Muscle layer of duodenum (tissue), 2 donors: ENCODE data around the gene PTPRN2.
"Not testable (repeated sequence)": the region's sequence is repeated elsewhere in the genome, so short reads cannot be mapped to it uniquely, and the experiment has no call there.

Source experiments
- H3K27ac ChIP-seq: one replicate; pipeline ENCODE4 v1.7.0; 2013; ENCODE audit warnings: mild to moderate bottlenecking, low read length
- H3K27me3 ChIP-seq: one replicate; pipeline ENCODE4 v1.7.0; 2013; ENCODE audit warnings: low read depth, mild to moderate bottlenecking, control low read depth, low read length
- H3K36me3 ChIP-seq, 2 donors: one replicate each; pipeline ENCODE4 v1.7.0; 2013; ENCODE audit warnings: low read length in 2 of 2, control low read depth in 1 of 2, mild to moderate bottlenecking in 1 of 2; ENCODE audit not compliant: insufficient read depth in 2 of 2, control insufficient read depth in 1 of 2
- H3K4me1 ChIP-seq, 2 donors: one replicate each; pipeline ENCODE4 v1.7.0; 2013; ENCODE audit warnings: low read length in 2 of 2, mild to moderate bottlenecking in 2 of 2, control low read depth in 1 of 2, moderate library complexity in 1 of 2; ENCODE audit not compliant: insufficient read depth in 2 of 2, control insufficient read depth in 1 of 2
- H3K4me3 ChIP-seq, 2 donors: one replicate each; pipeline ENCODE4 v1.7.0; 2013; ENCODE audit warnings: low read length in 2 of 2, low read depth in 1 of 2, mild to moderate bottlenecking in 1 of 2
- H3K9me3 ChIP-seq, 2 donors: one replicate each; pipeline ENCODE4 v1.7.0; 2013; ENCODE audit warnings: low read length in 2 of 2, control low read depth in 1 of 2, mild to moderate bottlenecking in 1 of 2; ENCODE audit not compliant: control insufficient read depth in 1 of 2
- donor health status: healthy.

Gene PTPRN2

DNA sequence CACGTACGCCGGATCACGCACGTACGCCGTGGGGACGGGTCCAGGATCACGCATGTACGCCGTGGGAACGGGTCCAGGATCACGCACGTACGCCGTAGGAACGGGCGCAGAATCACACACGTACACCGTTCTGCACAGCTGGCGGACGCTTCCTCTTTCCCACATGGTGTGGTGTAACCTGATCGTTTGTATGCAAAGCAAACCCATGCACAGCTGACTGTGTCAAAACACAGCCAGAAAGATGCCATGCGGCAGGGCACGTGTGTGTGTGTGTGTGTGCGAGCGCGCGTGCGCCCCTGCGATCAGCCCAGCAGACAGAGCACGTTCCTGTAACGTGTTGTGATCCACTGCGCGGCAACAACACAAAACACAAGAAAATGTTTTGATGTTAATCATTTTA, 677.2 kb downstream of the PTPRN2 start:
- H3K27ac ChIP-seq, result no peak overlapping the region
- no peak overlapping the region for H3K4me3 ChIP-seq
- no peaks in the 10 kb centered on the region for H3K4me1 ChIP-seq
- no peaks in the 10 kb centered on the region for H3K36me3 ChIP-seq
- H3K27me3 ChIP-seq, result no peaks in the 10 kb centered on the region
- H3K9me3 ChIP-seq, result peaks cover 0 to 8% of the 10 kb centered on the region in 2 donors

DNA sequence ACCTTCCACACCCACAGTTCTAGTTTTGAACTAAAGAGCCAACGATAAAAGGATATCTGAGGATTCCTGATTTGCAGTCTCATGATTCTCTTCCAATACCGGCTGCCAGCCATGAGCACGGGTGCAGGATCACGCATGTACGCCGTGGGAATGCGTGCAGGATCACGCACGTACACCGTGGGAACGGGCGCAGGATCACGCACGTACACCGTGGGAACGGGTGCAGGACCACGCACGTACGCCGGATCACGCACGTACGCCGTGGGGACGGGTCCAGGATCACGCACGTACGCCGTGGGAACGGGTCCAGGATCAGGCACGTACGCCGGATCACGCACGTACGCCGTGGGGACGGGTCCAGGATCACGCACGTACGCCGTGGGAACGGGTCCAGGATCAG, 677.6 kb downstream of the PTPRN2 start:
- not testable (repeated sequence) for H3K4me3 ChIP-seq, H3K4me1 ChIP-seq, H3K36me3 ChIP-seq, H3K9me3 ChIP-seq, H3K27ac ChIP-seq, H3K27me3 ChIP-seq

DNA sequence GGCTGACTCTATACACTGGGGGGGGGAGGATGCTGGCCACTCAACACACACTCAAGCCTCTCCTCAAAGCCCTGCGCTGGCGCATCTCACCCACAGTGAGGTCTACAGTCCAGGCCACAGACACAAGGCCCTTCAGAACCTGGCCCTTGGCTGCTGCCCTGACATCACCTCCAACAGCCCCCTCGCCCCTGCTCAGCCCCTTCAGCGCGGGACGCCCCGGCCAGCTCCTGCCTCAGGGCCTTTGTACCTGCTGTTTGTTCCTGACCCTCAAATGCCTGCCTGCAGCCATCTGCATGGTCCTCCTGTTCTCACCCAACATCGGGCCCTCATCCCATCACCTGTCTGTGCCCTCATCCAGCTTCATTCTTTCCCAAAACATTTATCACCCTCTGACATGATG, 678.3 kb downstream of the PTPRN2 start:
- no peaks in the 10 kb centered on the region for H3K36me3 ChIP-seq
- peaks cover 0 to 3% of the 10 kb centered on the region in 2 donors for H3K9me3 ChIP-seq
- H3K4me3 ChIP-seq, result no peak overlapping the region
- H3K4me1 ChIP-seq, result no peaks in the 10 kb centered on the region
- H3K27ac ChIP-seq, result no peak overlapping the region
- H3K27me3 ChIP-seq, result no peaks in the 10 kb centered on the region

DNA sequence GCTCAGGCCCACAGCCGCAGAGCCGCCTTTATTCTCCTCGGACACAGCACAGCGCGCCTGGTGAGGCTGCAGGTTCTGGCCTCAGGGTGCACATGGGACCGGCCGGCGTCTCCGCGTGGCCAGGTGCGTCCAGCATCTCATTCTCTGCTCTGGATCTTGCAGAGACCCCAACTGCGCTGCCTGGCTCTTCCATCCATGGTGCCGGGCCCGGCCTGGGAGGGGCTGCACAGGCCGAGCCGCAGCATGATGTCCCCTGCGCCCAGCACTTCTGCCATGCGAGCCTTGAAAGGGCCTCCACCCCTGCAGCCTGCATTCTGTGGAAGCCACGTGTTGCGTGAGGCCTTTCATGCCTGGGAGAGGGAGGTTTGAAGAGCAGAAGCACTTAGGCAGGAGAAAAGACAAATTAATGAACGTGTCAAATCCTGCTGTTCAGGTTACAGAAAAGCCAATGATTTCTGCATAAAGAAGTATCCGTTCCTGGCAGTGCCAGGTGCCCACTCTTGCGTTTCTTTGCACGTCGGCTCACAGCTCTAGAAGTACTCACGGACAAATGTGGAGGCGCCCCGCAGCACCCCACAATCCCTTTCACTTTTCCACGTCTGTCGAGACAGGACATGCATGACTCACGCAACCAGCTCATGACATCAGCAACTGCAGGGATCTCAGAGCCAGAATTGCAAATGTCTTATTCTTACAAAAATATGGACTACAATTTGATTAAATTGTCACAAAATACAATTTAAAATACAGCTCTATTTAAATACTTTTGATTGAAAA, 679.4 kb downstream of the PTPRN2 start:
- no peak overlapping the region for H3K4me3 ChIP-seq
- no peak overlapping the region for H3K27ac ChIP-seq
- no peaks in the 10 kb centered on the region for H3K36me3 ChIP-seq
- H3K9me3 ChIP-seq, result no peaks in the 10 kb centered on the region
- no peaks in the 10 kb centered on the region for H3K27me3 ChIP-seq
- no peaks in the 10 kb centered on the region for H3K4me1 ChIP-seq

DNA sequence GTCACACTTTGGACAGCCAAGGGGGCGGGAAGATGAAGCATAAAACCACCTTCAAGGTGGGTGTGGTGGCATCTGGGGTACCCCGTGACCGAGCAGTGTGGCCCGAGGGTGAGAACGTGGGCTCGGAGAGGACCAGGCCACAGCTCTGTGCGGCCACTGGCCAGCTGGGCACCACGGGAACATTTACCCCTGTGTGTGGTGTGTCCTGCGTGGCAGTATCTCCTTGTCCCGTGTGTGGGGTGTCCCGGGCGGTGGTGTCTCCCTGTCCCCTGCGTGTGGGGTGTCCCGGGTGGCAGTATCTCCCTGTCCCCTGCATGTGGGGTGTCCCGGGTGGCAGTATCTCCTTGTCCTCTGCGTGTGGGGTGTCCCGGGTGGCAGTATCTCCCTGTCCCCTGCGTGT, 680.5 kb downstream of the PTPRN2 start:
- no peak overlapping the region for H3K4me3 ChIP-seq
- no peaks in the 10 kb centered on the region for H3K36me3 ChIP-seq
- H3K27ac ChIP-seq, result no peak overlapping the region
- no peaks in the 10 kb centered on the region for H3K4me1 ChIP-seq
- no peaks in the 10 kb centered on the region for H3K9me3 ChIP-seq
- no peaks in the 10 kb centered on the region for H3K27me3 ChIP-seq

DNA sequence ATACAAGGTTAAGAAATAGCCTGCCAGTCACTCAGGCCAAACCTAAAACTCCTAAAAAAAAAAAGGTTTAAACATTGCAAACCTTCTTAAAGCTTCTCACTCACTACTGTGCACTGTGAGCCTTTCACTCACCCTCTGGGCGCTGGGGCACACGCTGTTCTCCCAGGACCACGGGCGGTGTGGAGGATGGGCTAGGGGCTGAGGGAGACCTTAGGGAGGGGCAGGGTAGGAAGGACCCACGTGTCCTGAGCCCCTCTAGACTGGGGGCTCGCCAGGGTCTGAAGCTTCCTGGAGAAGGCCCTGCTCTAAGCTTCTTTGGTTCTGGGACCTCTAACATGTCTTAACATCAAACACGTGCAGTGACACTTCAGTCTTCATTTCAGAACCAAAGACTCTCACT, 681.0 kb downstream of the PTPRN2 start:
- no peaks in the 10 kb centered on the region for H3K36me3 ChIP-seq

DNA sequence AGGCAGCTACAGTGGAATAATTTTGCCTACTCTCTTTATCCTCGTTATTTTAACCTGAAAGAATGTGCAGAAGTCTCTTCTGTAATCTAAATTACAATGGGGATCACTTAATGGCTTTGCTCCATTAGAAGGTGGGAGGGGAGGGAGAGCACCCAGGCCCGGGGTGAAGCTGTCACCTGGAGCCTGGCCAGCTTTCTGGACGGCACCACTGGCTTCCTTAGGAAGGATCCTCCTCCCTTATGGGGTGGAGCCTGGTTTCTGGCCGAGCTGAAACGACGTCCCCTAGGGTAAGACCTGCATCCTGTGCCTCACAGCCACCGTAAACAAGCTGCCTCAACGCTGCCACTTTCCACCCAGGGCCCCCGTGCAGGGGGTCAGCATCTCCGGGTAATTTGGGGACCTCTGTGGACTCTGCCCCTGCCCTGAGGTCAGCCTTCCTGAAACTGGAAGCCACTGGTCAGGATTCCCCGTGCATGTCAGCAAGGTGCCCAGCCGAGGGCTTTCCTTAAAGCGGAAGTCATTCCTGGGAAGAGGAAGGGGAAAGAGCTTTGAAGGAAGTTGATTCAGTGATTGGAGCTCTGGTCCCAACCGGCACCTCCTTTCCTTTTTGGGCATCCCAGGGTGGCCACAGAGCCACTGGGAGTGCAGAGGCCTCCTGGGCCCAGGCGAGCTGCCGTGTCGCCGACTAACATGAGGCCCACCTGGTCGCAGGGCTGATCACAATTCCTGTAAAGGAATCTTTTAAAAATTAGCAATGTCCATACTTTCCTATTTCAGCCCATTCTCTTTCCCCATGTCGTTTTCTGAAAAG, 681.8 kb downstream of the PTPRN2 start:
- Histone ChIP-seq H3K4me1 (no peaks in the 10 kb centered on the region), H3K27ac (no peak overlapping the region), H3K36me3 (no peaks in the 10 kb centered on the region), H3K9me3 (no peaks in the 10 kb centered on the region), H3K27me3 (no peaks in the 10 kb centered on the region), H3K4me3 (no peak overlapping the region)

More for the DNA sequence above, 681.0 kb downstream of the PTPRN2 start:
- H3K27ac ChIP-seq, result no peak overlapping the region
- H3K4me3 ChIP-seq, result no peak overlapping the region
- H3K4me1 ChIP-seq, result no peaks in the 10 kb centered on the region
- no peaks in the 10 kb centered on the region for H3K27me3 ChIP-seq
- H3K9me3 ChIP-seq, result no peaks in the 10 kb centered on the region

DNA sequence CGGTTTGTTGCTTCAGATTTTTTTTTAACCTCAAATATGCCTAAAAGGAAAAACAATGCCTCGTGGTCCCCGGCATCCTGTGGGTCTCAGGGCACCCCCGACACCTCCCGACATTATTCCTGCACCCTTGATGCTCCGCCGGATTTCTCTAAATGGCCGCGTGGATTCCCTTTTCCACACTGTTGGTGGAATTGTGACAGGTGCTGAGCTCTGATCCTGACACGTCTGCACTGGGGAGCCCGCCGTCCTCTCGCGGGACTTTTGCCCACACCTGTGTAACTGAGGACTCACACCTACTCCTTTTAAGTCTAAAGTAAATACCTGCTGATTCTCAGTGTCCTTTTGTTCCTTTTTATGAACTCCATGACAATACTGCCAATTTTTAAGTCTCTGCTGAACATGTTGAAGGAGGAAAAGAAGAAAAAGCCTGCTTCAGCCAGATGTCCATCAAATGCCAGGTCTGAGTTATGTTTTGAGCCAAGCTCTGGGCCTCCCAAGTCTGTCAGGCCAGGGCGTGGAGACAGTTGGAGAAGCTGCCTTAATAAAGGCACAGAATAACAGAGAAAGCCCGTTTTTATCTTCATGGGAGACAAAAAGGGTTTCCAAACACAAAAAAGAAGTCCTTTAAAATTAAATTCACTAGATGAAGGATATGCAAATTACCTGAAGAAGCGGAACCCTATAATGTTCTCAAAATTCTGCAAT, 682.6 kb downstream of the PTPRN2 start:
- H3K36me3 ChIP-seq, result no peaks in the 10 kb centered on the region
- H3K4me3 ChIP-seq, result no peak overlapping the region
- no peaks in the 10 kb centered on the region for H3K27me3 ChIP-seq
- H3K4me1 ChIP-seq, result no peaks in the 10 kb centered on the region
- H3K27ac ChIP-seq, result no peak overlapping the region
- no peaks in the 10 kb centered on the region for H3K9me3 ChIP-seq

DNA sequence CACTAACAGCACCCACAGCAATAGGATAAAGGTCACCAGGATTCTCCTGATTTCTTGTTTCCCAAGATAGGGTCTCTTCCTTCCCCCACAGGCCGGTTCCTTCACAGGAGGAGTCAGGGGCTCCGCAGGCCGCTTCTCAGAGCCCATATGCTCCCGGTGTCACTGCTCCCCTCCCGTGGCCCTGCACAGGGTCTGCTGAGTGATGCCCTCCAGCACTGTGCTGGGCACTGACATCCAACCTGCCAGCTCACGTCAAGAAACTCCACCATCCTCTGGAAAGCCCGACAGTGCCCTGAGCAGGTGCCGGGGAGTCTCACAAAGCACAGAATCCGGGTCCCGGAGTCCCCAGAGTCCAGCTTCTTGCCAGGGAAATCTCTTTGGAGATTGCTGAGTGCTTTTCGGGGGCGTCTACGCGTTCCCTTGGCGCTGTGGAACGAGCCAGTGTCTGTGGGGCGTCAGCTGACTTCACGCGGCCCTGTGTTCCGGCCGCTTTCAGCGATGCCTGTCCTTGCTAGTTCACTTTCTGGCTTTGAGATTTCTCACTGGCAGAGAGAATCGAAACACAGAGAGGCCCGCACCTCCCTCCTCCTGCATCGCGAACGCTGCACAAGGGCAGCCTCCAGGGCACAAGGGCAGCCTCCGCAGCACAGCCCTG, 683.3 kb downstream of the PTPRN2 start:
- no peaks in the 10 kb centered on the region for H3K9me3 ChIP-seq

DNA sequence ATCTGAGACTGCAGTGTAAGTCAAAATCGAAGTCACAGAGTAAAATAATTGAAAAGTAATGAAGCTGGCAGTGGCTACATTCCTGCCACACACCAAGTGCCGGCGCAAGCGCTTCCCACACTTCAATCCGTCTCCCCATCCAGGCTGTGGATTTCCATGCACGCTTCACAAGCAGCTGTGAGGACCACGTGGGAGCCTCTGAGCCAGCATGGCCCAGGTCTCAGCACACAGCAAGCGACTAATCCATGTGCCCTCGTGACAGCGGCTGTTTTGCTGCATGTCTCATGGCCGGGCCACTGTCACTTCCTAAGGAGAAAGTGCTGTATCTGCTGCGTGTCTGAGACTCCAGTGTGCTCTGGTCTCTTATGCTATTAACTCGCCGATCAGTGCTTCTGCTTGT, 683.9 kb downstream of the PTPRN2 start:
- Histone ChIP-seq H3K27me3 (no peaks in the 10 kb centered on the region), H3K4me3 (no peak overlapping the region), H3K4me1 (no peaks in the 10 kb centered on the region), H3K27ac (no peak overlapping the region), H3K9me3 (no peaks in the 10 kb centered on the region), H3K36me3 (no peaks in the 10 kb centered on the region)

More for the DNA sequence above, 683.3 kb downstream of the PTPRN2 start:
- H3K27me3 ChIP-seq, result no peaks in the 10 kb centered on the region
- H3K27ac ChIP-seq, result no peak overlapping the region
- no peak overlapping the region for H3K4me3 ChIP-seq
- H3K36me3 ChIP-seq, result no peaks in the 10 kb centered on the region
- H3K4me1 ChIP-seq, result no peaks in the 10 kb centered on the region

DNA sequence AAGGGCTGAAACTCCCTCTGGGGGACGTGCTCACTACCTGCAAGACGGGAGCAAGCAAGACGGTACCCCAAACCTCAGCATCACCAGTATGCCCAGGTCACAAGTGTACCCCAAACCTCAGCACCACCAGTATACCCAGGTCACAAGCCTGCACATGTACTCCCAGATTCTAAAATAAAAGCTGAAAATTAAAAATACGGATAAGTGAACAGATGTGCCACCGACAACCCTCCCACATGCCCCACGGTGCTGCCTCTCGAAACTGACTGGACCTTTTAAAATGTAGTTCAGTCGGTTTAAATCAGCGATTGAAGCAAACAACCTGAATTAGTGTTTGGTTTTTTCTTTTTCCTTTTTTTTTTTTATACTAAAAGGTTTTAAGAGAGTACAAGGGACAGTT, 684.3 kb downstream of the PTPRN2 start:
- H3K9me3 ChIP-seq, result no peaks in the 10 kb centered on the region

More for the DNA sequence above, 684.3 kb downstream of the PTPRN2 start:
- Histone ChIP-seq H3K36me3 (no peaks in the 10 kb centered on the region), H3K27me3 (no peaks in the 10 kb centered on the region), H3K4me3 (no peak overlapping the region), H3K27ac (no peak overlapping the region), H3K4me1 (no peaks in the 10 kb centered on the region)
